PC-3 (cell line): ENCODE measurements around the gene PLVAP. TPM values are rescaled to one million over a fixed set of nuclear protein-coding genes. Genes with fewer than 3 reads are reported as not detected.
A peak's percentile ranks its signal among the peaks of the same experiment; 100 is the strongest.

Experiments
- ATAC-seq: fragments of 200-7000 bp; cut with Tn5 transposase; 2 replicates; pipeline ENCODE4 v1.9.1; 2020; ENCODE audit warnings: mild to moderate bottlenecking, moderate library complexity
- BruUV-seq: library from RNA; stranded (reverse); fragments of 400-500 nt; replicated peaks from 2 replicates; lab custom pipeline; 2021; lab: Mats Ljungman, UMichigan
- CTCF ChIA-PET: fragments of 300-600 bp; sonication (Branson Sonifier 250); formaldehyde crosslinking; loops from one replicate; lab custom pipeline; 2022; ENCODE audit warnings: antibody characterized with exemption; lab: Charles Lee
- POLR2A ChIA-PET: fragments of 300-600 bp; sonication (Branson Sonifier 250); formaldehyde crosslinking; loops from one replicate; lab custom pipeline; 2022; ENCODE audit warnings: antibody characterized with exemption; ENCODE audit not compliant: unreplicated experiment; lab: Charles Lee
- DNase-seq: peaks from one replicate; pipeline ENCODE4 v3.0.0-alpha.2; 2015
- H2AFZ ChIP-seq: fragments of 300-600 bp; sonication (generic); 2 replicates; pipeline ENCODE4 v1.6.0; 2016; ENCODE audit warnings: antibody characterized with exemption, low read length
- H3F3A ChIP-seq: fragments of 300-600 bp; sonication (generic); one replicate; pipeline ENCODE4 v1.6.0; 2017; ENCODE audit warnings: antibody characterized with exemption, low read length, control low read depth, mild to moderate bottlenecking; ENCODE audit not compliant: unreplicated experiment
- H3K27ac ChIP-seq: fragments of 300-600 bp; sonication (generic); 2 replicates; pipeline ENCODE4 v1.5.1; 2016; ENCODE audit warnings: mild to moderate bottlenecking, low read length
- H3K27me3 ChIP-seq: fragments of 300-600 bp; sonication (generic); 2 replicates; pipeline ENCODE4 v1.6.1; 2016; ENCODE audit warnings: low read length, mixed read lengths
- H3K36me3 ChIP-seq: fragments of 300-600 bp; sonication (generic); 2 replicates; pipeline ENCODE4 v1.6.1; 2016; ENCODE audit warnings: low read depth, mixed run types, low read length, mixed read lengths
- H3K4me1 ChIP-seq: fragments of 300-600 bp; sonication (generic); 2 replicates; pipeline ENCODE4 v1.5.1; 2016; ENCODE audit warnings: low read length; ENCODE audit not compliant: insufficient read depth
- H3K4me2 ChIP-seq: fragments of 300-600 bp; sonication (generic); 2 replicates; pipeline ENCODE4 v1.6.0; 2016; ENCODE audit warnings: low read length
- H3K4me3 ChIP-seq: fragments of 300-600 bp; sonication (generic); 2 replicates; pipeline ENCODE4 v1.5.1; 2016; ENCODE audit warnings: mild to moderate bottlenecking, low read length, mixed read lengths
- H3K79me2 ChIP-seq: fragments of 300-600 bp; sonication (generic); 2 replicates; pipeline ENCODE4 v1.6.1; 2017; ENCODE audit warnings: low read length, mixed read lengths
- H3K9ac ChIP-seq: fragments of 300-600 bp; sonication (generic); 2 replicates; pipeline ENCODE4 v1.6.0; 2016; ENCODE audit warnings: mild to moderate bottlenecking, low read length
- H3K9me2 ChIP-seq: fragments of 300-600 bp; sonication (generic); replicated peaks from 2 replicates; pipeline ENCODE4 v1.6.1; 2016; ENCODE audit warnings: mixed run types, low read length, mixed read lengths
- H3K9me3 ChIP-seq: fragments of 300-600 bp; sonication (generic); 2 replicates; pipeline ENCODE4 v1.6.1; 2016; ENCODE audit warnings: low read length, mixed read lengths
- H4K20me1 ChIP-seq: fragments of 300-600 bp; sonication (generic); 2 replicates; pipeline ENCODE4 v1.6.1; 2016; ENCODE audit warnings: low read length, mixed read lengths
- CTCF ChIP-seq: fragments of 300-600 bp; sonication (generic); conservative IDR thresholded peaks from 2 replicates; pipeline ENCODE4 v1.5.1; 2017; ENCODE audit warnings: antibody characterized with exemption, low read depth, mild to moderate bottlenecking, low read length
- EZH2 ChIP-seq: fragments of 300-600 bp; sonication (generic); IDR thresholded peaks from one replicate; pipeline ENCODE4 v1.6.1; 2017; ENCODE audit warnings: antibody characterized with exemption, mild to moderate bottlenecking, low read length; ENCODE audit not compliant: unreplicated experiment
- EZH2phosphoT487 ChIP-seq: fragments of 300-600 bp; sonication (generic); IDR thresholded peaks from 2 replicates; pipeline ENCODE4 v1.6.1; 2018; ENCODE audit warnings: mild to moderate bottlenecking, antibody characterized with exemption, low read length, borderline replicate concordance
- intact Hi-C: fragments of 100-400 bp; cut with micrococcal nuclease; formaldehyde crosslinking; loops from 2 replicates; pipeline ENCODE4 v1.9.0; 2023
- total RNA-seq: library from RNA; depleted of rRNA; stranded (reverse); fragments of >200 nt; gene quantifications from 2 replicates; pipeline ENCODE4 v1.2.3, GENCODE V29; 2014

Gene PLVAP
- total RNA-seq, 1 experiment from 2014 or later = not detected

DNA sequence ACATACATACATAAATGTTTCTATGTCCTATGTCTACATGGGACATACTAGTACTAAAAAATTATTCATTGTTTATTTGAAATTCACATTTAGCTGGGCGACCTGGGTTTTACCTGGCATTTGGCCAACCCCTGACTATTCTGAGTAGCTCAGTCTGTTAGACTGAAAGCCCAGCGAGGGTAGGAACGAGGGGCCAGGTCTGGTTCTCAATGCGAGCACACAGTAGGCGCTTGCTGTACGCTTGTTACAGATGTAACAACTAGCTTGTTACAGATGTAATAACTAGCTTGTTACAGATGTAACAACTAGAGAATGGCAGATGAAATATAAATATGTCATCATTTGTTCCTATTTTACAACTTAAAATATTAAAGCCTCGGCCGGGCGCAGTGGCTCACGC, 41.6 kb downstream of the PLVAP start:
- ChIA-PET POLR2A (interaction anchor here (0.9 kb wide), 1 partner anchor 26 kb away, joined by 4 read pairs; the partner anchor contains the start of gene DDA1), CTCF (interaction anchor here (0.6 kb wide), 1 partner anchor 18 kb away, joined by 7 read pairs; no protein-coding TSS in a partner anchor)
- Histone ChIP-seq H3K4me1 (peaks cover 18% of the 10 kb centered on the region), H3K9me3 (no peaks in the 10 kb centered on the region), H3K27me3 (no peaks in the 10 kb centered on the region), H2AFZ (peak overlapping the region; percentile 78), H3K9me2 (no peaks in the 10 kb centered on the region), H3K27ac (no peak overlapping the region), H3K79me2 (peaks cover 22% of the 10 kb centered on the region), H4K20me1 (no peaks in the 10 kb centered on the region), H3K36me3 (peaks cover 8% of the 10 kb centered on the region), H3K4me3 (peak overlapping the region; percentile 93), H3K9ac (peak overlapping the region; percentile 85; the same call in 1 of the 2 replicates), H3F3A (no peaks in the 10 kb centered on the region), H3K4me2 (peak overlapping the region; percentile 93)
- peak; percentile 21 for DNase-seq
- TF ChIP-seq EZH2phosphoT487 (no peak), EZH2 (no peak), CTCF (no peak)
- no peak for ATAC-seq
- intact Hi-C loops = no loop called here
- BruUV-seq = no TSS peak

DNA sequence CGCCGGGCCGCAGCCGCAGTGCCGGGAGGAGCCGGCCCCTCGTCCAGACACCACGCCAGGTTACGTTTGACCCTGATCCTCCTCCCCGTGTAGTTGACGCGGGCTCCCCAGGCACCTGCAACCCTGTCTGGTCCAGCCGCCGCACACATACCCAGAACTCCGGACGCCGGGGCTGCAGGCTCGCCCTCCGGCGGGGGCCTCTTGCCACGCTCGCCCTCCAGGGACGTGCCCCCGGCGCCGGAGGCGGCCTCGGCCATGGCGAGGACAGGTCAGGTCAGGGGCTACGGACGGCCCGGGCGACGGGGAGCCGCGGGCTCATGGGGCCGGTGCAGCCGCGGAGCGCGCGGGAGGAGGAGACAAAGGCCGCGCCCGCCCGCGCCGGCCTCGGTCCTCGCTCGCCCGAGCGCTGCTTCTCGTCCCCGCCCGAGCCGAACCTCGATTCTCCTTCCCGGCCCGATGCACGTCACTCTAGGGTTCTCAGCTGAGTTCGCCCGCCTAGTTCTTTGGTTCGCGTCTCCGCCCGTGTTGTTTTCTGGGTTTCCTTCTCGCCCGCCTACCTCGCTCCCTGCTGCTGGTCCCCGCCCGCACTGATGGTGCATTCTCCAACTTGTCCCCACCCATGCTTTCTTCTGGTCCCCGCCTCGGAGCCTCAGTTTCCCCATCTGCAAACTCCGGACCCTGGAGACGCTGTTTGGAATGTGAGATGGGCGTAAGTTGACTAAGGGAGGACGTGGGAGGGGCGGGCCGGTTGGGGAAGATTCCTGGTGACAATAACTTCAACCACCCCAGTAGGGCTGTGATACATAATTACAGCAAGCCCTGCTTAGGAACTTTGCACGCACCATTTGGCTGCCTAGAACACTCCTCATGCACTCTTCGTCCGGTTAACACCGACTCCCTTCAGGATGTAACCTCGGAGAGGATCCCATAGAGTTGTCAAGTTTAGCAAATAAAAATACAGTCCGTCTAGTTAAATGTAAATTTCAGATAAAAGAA, 42.4 kb downstream of the PLVAP start, which contains the start of gene ANO8:
Gene ANO8, minus strand, starts transcription at position 442 of the 996 bp plus-strand sequence. Its CDS starts 185 bp downstream, at position 257.
- peak; percentile 58 for ATAC-seq
- intact Hi-C loops = loop anchor here (1.0 kb wide), 2 partner anchors 25 to 29 kb away; partner anchors contain the start of genes DDA1 and MRPL34
- Histone ChIP-seq H3K9ac (peak within 1 kb of the TSS; percentile 85), H3K9me3 (no peaks in the 10 kb centered on the region), H3K4me3 (peak within 1 kb of the TSS; percentile 93), H3K27me3 (no peaks in the 10 kb centered on the region), H4K20me1 (no peaks in the 10 kb centered on the region), H2AFZ (peak within 1 kb of the TSS; percentile 78), H3K4me2 (peak within 1 kb of the TSS; percentile 93), H3K9me2 (no peaks in the 10 kb centered on the region), H3K79me2 (peaks cover 22% of the 10 kb centered on the region), H3K4me1 (peaks cover 18% of the 10 kb centered on the region), H3K27ac (peak within 1 kb of the TSS; percentile 58), H3F3A (no peaks in the 10 kb centered on the region), H3K36me3 (peaks cover 8% of the 10 kb centered on the region)
- BruUV-seq = no TSS peak
- ChIA-PET POLR2A (interaction anchor here (0.6 to 0.9 kb wide), 2 partner anchors 26 to 85 kb away, joined by 3 to 4 read pairs; partner anchors contain the start of genes DDA1 and MVB12A), CTCF (interaction anchor here (0.6 kb wide), 1 partner anchor 215 kb away, joined by 3 read pairs; no protein-coding TSS in a partner anchor)
- TF ChIP-seq CTCF (no peak), EZH2phosphoT487 (no peak), EZH2 (no peak)
- DNase-seq = peak; percentile 97
